ENCODE results near the gene KCNQ2. TPM values are rescaled to one million over a fixed set of nuclear protein-coding genes. Genes with fewer than 3 reads are reported as not detected.

The KCNQ2 gene
- polyA plus RNA-seq, 3 donors: not detected

DNA sequence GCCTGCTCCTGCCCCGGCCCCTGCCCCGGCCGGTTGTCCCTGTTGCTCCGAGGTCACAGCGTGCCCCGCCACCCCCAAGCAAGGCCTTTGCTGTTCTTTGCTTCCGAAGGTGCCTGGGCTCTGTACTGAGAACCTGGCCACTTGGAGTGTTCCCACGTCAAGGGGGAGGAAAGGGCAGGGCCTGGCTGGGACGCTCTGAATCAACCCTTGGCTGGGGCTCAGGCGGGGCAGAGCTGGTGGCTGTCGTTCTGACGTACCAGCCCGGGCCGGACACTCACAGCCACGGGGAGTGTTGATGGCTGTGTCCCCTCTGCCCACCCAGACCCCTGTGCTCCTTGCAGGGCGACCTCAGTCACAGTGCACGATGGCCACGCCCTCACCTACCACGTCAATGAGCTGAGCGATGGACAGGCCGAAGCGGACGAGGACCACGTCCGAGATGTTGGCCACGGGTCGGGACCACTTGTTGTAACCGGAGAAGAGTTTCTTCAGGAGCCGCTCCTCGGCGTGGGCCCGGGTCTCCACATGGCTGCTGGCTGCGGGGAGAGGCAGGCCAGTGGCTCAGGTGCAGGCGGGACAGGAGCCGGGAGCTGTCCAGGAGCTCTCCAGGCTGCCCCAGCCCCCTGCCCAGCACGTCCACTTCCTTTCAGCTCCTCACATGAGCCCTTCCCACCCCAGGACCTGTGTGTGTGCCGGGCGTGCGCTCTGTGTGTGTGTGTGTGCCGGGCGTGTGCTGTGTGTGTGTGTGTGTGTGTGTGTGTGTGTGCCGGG is 113.1 kb downstream of the KCNQ2 start:
- no peak overlapping the region for H3K4me3 ChIP-seq (replicated peaks in 1 of 3; ENCODE audit: low read depth in 2 of 3, low read length in 3 of 3)
- peaks cover 4 to 25% of the 10 kb centered on the region in 2 donors for H3K27me3 ChIP-seq (ENCODE audit: control insufficient read depth in 2 of 2, insufficient read depth in 2 of 2, low read length in 2 of 2)
- no peaks in the 10 kb centered on the region for H3K79me2 ChIP-seq (ENCODE audit: insufficient read depth, low read length)
- no peak overlapping the region for H3K4me2 ChIP-seq (replicated peaks; ENCODE audit: extremely low read depth, low read length, poor library complexity, severe bottlenecking)
- H3K9ac ChIP-seq (ENCODE audit: insufficient read depth, low read length, poor library complexity, severe bottlenecking): no peak overlapping the region
- H3K36me3 ChIP-seq (replicated peaks in 1 of 2; ENCODE audit: control insufficient read depth in 1 of 2, insufficient read depth in 2 of 2, low read length in 2 of 2): no peaks in the 10 kb centered on the region
- Mint-ChIP-seq H3K36me3 (no peaks in the 10 kb centered on the region), H3K27me3 (ENCODE audit: low read depth in 3 of 3) (peaks cover 26 to 45% (median 32%) of the 10 kb centered on the region in 3 donors), H3K9me3 (peaks cover 0 to 7% (median 0%) of the 10 kb centered on the region in 7 donors), H3K4me3 (peak overlapping the region in 1 of 2 donors; percentile 55), H3K27ac (peak overlapping the region in 1 of 7 donors; percentile 54), H3K4me1 (no peaks in the 10 kb centered on the region)
- TF ChIP-seq, protein P1, sequence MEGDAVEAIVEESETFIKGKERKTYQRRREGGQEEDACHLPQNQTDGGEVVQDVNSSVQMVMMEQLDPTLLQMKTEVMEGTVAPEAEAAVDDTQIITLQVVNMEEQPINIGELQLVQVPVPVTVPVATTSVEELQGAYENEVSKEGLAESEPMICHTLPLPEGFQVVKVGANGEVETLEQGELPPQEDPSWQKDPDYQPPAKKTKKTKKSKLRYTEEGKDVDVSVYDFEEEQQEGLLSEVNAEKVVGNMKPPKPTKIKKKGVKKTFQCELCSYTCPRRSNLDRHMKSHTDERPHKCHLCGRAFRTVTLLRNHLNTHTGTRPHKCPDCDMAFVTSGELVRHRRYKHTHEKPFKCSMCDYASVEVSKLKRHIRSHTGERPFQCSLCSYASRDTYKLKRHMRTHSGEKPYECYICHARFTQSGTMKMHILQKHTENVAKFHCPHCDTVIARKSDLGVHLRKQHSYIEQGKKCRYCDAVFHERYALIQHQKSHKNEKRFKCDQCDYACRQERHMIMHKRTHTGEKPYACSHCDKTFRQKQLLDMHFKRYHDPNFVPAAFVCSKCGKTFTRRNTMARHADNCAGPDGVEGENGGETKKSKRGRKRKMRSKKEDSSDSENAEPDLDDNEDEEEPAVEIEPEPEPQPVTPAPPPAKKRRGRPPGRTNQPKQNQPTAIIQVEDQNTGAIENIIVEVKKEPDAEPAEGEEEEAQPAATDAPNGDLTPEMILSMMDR (IDR thresholded peaks at IDR 0.05): no peak
- H3K9me3 ChIP-seq (replicated peaks in 1 of 2; ENCODE audit: control insufficient read depth in 1 of 2, insufficient read depth in 1 of 2, low read length in 2 of 2): no peaks in the 10 kb centered on the region
- DNase-seq: no peak
- WGBS (ENCODE audit: insufficient coverage): 90% methylated on average over 35 of the region's 42 CpGs
- no peak overlapping the region for H3K27ac ChIP-seq (ENCODE audit: low read depth in 1 of 2, low read length in 2 of 2)
- H4K20me1 ChIP-seq (ENCODE audit: insufficient read depth, low read length): no peaks in the 10 kb centered on the region
- intact Hi-C loops (cut with micrococcal nuclease): no loop called here
- H3K4me1 ChIP-seq (ENCODE audit: control insufficient read depth in 1 of 2, insufficient read depth in 2 of 2, low read length in 2 of 2): no peaks in the 10 kb centered on the region
- H2AFZ ChIP-seq (ENCODE audit: insufficient read depth, low read depth, low read length, poor library complexity, severe bottlenecking): no peak overlapping the region

DNA sequence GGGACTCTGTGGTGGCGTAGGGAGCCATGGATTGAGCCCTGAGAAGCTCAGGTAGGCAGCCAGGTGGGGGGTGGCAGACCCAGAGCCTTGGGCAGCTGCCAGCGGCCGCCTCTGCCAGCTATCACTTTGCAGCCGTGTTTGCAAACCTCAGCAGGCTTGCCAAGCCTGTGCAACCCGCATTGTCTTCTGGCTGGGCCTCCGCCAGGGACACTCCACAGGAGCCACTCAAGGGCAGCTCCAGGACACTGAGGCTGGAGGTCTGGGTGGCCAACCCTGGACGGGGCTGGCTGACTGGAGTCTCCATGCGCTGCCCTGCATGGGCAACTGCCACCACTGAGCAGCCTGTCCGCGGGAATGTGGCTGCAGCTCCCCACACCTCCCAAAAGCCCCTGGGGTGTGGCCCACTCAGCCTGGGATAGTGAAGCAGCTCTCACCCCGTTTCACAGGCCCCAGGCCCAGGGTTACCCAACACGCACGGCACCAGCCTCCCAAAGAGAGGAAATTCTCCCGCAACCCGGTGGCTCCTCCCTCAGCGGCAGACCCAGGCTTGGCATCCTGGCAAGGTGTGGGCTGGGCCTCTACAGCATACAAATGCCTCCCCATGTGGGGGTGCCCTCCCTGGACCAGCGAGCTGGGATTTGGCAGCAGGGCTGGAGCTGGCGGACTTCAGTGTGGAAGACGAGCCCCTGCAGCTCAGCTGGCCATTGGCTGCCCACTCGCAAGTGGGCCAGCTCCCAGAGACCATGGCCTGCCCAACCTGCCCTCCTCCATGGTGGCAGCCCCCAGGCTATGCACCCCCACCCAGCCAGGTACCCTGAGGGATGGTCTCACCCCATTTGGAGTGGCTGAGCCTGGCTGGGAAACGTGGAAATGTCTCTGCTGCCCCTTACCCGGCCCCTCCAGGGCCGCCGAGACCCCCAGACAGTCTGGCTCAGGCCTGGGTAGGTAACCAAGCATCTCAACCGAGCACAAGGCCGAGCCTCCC is 114.2 kb downstream of the KCNQ2 start:
- peaks cover 0 to 7% (median 0%) of the 10 kb centered on the region in 7 donors for H3K9me3 Mint-ChIP-seq
- H3K4me2 ChIP-seq (replicated peaks; ENCODE audit: extremely low read depth, low read length, poor library complexity, severe bottlenecking): no peak overlapping the region
- H3K27me3 Mint-ChIP-seq (ENCODE audit: low read depth in 3 of 3): peaks cover 23 to 42% (median 29%) of the 10 kb centered on the region in 3 donors
- no peaks in the 10 kb centered on the region for H3K36me3 Mint-ChIP-seq
- no peaks in the 10 kb centered on the region for H3K9me3 ChIP-seq (replicated peaks in 1 of 2; ENCODE audit: control insufficient read depth in 1 of 2, insufficient read depth in 1 of 2, low read length in 2 of 2)
- H3K4me3 ChIP-seq (replicated peaks in 1 of 3; ENCODE audit: low read depth in 2 of 3, low read length in 3 of 3): no peak overlapping the region
- H3K79me2 ChIP-seq (ENCODE audit: insufficient read depth, low read length): no peaks in the 10 kb centered on the region
- no peaks in the 10 kb centered on the region for H3K36me3 ChIP-seq (replicated peaks in 1 of 2; ENCODE audit: control insufficient read depth in 1 of 2, insufficient read depth in 2 of 2, low read length in 2 of 2)
- H3K9ac ChIP-seq (ENCODE audit: insufficient read depth, low read length, poor library complexity, severe bottlenecking): no peak overlapping the region
- no peak overlapping the region for H2AFZ ChIP-seq (ENCODE audit: insufficient read depth, low read depth, low read length, poor library complexity, severe bottlenecking)
- no peak for DNase-seq
- H3K4me1 ChIP-seq (ENCODE audit: control insufficient read depth in 1 of 2, insufficient read depth in 2 of 2, low read length in 2 of 2): no peaks in the 10 kb centered on the region
- H3K4me3 Mint-ChIP-seq: no peak overlapping the region
- intact Hi-C loops (cut with micrococcal nuclease): no loop called here
- no peak overlapping the region for H3K27ac Mint-ChIP-seq
- peaks cover 4 to 25% of the 10 kb centered on the region in 2 donors for H3K27me3 ChIP-seq (ENCODE audit: control insufficient read depth in 2 of 2, insufficient read depth in 2 of 2, low read length in 2 of 2)
- no peak overlapping the region for H3K27ac ChIP-seq (ENCODE audit: low read depth in 1 of 2, low read length in 2 of 2)
- H4K20me1 ChIP-seq (ENCODE audit: insufficient read depth, low read length): no peaks in the 10 kb centered on the region
- TF ChIP-seq, protein P1 (IDR thresholded peaks at IDR 0.05): no peak
- H3K4me1 Mint-ChIP-seq: no peaks in the 10 kb centered on the region
- WGBS (ENCODE audit: insufficient coverage): 84% methylated on average over 26 of the region's 26 CpGs
